ENCODE measurements around the gene HSPG2.

The HSPG2 gene

DNA sequence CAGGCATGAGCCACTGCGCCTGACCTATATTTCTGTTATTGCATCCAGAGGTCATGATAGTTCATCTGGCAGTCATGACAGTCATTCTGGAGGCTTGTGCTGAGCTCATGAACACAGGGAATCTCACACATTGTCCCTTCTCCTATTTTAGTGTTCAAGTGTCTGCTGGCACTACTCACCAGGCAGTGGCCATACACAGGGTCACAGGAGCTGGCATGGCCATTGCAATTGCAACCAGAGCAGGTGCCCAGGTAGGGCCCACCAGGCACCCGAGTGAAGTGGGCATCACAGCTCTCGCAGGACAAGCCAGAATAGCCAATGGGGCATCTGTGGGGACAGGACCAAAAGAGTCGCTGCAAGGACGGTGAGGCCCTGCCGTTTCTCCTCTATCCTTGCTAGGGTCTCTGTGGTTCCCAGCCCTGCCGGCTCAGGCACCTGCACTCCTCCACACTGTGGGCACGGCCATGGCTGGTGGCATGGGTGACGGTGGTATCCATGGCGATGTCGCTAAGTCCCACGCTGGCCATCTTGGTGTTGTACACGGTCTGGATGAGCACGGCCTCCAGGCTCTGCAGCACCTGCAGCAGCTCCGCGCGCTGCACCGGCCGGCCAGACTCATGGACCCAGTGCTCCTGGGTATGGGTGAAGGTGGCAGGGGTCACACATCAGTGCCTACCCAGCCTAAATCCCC, 57.0 kb downstream of the HSPG2 start:
- no peak for DNase-seq (ENCODE audit: low spot score)

DNA sequence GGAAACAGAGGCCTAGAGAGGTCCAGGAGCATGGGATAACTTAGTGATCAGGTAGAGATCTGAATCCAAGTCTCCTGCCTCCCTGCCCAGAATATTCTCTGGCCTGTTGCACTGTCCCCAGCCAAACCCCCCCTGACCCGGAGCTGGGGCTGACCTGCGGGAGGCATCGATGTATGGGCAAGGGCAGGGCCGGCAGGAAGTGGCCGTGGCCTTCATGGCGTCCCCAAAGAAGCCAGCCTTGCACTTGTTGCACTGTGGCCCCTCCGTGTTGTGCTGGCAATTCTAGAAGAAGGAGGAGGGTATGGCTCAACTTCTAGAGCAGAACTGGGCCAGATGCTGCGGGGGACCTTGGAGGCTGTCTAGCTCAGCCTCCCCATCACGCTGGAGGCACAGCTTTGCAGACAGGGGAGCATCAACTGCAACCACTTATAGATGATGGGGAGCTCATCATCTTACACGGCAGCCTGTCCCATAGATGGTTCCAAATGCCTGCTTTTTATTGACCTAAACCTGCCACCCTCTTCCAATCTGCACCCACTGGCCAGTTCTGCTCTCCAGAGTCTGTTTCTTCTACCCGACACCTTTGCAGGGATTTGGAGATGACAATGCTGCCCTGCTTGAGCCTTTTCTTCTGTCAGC, 58.2 kb downstream of the HSPG2 start:
- DNase-seq (ENCODE audit: low spot score) = no peak

DNA sequence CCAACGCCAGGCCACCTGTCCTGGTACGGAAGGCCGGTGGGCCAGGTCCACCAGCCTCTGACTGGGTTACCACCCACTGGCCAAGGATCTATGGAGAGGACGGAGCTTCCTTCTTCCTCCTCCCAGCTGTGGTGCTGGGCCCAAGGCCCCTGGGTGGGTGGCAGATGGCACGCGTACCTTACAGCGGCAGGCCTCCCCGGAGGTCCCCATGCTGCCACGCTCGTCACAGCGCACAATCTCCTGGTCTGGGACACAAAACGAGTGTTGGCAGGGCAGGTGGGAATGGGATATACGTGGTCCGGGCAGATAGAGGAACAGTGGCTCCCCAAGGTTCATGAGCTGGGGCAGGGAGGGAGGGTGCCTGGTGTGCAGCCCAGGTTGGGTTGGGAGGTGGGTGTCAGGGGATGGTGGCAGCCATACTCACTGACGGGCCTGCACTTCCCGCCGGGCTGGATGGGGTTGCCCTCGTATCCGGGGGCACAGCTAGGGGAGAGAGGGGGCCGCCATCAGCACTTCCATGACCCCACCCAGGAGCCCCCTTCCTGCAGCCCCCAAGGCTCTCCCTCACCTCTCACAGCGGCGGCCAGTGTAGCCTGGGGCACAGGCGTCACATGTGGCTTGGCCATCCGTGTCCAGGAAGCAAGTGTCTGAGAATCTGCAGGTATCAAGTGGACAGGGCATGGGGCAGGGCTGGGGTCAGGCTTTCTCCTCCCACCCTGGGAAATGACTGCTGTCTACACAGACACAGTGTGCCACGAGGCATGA, 58.9 kb downstream of the HSPG2 start:
- no peak for DNase-seq (ENCODE audit: low spot score)

DNA sequence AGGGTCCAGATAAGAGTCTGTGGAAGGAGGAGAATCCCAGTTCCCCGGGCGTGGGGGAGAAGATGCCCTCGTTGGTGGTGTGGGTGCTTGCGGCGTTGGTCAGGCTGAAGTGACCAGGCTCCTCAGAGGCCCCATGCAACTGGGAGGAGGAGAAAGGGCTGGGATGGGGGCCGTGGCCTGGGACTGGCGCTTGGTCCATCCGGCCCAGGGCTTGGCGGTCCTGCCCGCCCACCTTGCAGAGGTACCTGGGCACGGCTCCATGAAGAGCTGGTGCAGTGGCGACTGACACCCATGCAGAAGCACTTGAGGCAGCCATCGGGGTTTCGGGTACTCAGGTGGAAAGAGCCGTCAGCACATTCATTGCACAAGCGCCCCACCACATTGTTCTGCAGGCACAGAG, 60.8 kb downstream of the HSPG2 start:
- DNase-seq (ENCODE audit: low spot score) = no peak

DNA sequence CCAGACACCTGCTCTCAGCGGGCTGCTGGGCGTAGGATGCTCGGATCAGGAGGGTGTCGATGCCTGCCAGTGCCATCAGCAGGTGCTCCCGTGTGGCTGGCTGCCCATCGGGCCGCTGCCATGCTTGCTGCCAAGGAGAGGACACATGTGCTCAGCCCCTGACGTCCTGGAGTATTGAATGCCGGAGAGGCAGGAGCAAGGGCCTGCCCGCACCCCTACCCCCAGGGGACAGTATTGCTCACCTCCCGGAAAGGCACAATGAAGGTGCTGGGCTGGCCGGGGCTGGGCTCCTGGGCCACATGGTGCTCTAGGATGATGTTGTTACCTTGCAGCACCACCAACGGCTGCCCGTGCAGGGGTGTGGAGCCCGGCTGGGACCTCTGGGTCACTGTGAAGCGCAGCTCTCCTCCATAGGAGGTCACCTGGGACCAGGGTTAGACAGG, 61.5 kb downstream of the HSPG2 start:
- no peak for DNase-seq (ENCODE audit: low spot score)

DNA sequence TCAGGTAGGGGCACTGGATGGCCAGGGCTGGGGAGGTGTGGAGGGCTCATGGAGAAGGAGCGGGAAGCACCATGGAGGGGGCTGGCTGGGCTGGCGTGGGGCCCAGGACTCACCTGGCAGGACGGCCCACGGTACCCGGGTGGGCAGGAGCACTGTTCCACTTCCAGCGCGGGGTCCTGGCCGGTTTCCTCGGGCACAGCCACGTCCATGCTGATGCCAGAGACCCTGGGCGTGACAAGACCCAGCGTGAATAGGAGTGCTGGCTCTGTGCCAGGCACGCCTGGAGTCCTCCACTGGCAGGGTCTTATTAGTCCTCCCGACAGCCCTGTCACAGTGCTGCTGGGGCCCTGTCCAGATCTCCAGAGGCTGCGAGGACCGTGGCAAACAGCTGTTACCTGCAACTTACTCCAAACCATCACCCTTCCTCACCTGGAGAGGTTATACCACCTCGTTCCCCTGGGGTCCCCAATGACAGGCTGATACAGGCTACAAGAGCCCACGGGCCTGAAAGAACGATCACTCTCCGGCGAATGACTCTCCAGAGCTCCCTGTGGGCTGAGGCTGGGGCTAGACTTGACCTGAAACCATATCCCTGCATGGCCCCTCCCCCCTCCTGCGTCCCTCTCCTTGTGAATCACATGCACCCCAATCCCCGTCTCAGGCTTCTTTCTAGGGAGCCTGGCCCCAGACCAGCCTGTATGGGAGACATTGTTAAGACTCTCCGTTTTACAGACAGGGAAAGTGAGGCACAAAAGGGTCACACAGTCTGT, 62.1 kb downstream of the HSPG2 start:
- DNase-seq (ENCODE audit: low spot score) = no peak

DNA sequence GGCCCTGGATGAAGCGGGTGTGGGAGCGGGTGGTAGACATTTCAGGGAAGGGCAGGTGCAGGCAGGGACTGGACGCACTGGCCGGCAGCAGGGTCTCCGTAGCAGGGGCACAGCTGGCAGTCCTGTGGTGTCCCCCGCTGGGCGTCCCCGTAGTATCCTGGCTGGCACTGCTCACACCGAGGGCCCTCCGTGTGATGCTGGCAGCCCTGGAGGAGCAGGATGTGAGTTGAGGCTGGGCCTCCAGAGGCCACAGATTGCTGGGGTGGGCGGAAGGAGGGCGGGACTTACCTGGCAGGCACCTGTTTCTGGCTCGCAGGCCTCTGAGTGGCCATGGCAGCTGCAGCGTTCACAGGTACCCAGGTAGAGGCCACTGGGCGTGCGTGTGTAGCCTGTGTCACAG, 62.8 kb downstream of the HSPG2 start:
- DNase-seq (ENCODE audit: low spot score) = no peak

DNA sequence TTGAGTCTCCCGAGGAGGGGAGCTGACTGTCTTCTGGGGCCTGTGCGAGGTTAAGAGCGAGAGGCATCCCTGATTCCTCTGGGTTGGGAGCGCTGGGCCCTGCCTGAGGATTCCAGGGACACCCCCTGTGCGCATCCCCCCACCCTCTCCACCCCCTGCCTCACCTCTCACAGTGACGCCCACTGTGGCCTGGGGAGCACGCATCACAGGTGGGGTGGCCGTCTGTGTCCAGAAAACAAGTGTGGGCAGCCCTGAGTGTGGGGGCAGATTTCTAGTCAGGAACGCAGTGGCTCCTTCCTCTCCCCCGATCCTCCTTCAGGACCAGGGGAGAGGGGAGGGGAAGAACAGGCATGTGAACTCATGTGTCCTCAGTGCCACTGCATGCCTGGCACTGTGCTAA, 63.3 kb downstream of the HSPG2 start:
- no peak for DNase-seq (ENCODE audit: low spot score)

DNA sequence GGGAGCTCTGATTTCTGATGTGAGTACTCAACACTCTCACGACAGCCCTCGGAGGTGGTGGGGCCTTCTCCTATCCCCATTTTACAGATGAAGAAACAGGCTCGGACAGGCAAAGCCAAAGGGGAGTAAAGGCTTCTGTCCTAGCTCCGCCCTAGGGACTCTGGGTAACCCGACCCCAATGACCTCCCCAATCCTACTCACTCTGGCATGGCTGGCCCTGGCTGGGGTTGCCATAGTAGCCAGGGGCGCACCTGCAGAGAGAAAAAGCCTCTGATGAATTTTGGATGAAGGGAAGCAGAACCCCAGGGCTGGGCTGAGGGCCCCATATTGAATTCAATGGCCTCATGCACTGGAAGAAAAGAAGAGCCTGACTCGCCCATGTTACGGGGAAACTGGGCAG, 63.9 kb downstream of the HSPG2 start:
- no peak for DNase-seq (ENCODE audit: low spot score)

DNA sequence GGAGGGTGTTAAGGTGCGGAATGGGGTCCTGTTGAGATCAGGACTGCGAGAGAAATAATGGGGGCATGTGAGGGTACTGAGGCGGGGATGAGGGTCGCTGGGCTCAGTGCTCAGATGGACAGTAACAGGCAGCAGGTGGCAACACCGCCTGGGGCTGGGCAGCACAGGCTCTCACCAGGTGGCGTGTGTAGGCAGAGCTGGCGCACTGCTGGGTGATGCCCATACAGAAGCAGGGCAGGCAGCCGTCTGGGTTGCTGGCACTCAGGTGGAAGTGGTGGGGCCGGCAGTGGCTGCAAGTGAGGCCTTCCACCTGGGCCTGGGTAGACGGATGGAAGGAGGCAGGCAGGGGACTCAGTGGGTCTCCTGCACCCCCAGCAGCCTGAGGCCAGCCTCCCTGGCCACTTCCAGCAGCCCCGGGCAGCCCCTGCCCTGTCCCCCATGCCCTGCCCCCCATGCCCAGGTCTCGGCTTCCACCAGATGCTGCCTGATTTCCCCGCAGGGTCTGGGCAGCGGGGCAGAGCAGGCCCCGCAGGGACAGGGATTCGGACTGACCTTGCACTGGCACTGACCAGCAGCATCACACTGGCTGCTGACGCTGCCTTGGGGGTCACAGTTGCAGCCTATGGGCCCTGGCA, 64.5 kb downstream of the HSPG2 start:
- no peak for DNase-seq (ENCODE audit: low spot score)

DNA sequence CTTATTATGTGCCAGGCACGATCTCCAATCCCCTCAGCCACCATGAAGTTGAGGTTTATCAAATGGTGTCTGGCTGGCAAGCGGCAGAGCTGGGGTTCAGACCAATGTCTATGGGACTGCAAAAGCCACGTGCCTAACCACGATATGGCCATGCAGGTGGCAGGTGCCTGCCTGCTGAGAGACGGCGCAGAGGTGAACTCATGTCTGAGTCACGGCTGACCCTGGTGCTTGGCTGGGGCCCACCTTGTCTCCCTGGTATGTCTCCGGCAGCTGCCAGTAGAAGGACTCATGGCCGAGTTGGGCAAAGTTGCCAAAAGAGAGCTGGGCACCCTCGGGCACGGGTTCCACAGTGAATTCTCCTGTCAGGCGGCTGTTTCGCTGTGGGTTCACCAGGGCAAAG, 65.2 kb downstream of the HSPG2 start:
- DNase-seq (ENCODE audit: low spot score) = no peak

DNA sequence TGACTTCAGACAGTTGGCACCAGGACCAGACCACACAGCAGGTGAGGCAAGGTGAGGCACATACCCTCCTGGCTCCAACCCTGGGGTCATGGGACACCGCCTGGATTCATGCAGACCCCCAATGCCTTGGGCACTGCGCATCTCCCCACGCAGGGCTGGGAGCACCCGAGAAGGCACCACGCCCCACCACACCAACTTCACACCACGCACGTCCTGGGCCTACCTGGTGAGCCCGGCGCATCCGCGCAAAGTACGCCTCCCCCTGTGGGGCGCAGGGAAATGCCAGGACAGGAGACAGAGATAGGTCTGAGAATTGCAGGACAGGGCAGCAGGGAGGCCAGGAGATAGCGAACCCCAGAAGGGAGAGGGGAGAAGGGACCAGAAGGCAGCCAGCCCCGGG, 66.5 kb downstream of the HSPG2 start:
- DNase-seq (ENCODE audit: low spot score) = no peak

DNA sequence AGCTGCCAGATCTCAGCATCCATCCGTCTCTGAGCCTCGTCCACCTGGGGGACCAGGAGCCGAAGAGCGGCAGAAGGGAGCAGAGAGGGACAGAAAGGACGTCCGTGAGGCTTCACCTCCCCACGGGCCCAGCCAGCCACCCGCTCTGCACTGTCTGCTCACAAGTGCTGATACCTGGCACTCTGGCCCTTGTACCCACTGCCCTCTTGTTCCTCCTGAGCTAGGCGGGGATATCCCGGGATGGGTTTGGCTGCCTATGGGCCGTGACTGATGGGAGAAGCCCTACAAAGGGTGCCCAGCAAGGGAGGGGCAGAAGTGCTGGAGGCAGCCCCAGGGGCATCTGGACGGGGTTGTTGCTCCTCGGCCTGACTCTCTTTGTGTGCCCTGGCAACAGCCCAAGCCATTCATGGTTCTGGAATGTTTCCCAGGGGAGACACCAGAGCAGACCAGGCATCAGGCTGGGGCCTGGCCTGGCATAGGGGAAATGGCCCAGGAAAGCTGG, 67.4 kb downstream of the HSPG2 start:
- peak; percentile 60 for DNase-seq (ENCODE audit: low spot score)

DNA sequence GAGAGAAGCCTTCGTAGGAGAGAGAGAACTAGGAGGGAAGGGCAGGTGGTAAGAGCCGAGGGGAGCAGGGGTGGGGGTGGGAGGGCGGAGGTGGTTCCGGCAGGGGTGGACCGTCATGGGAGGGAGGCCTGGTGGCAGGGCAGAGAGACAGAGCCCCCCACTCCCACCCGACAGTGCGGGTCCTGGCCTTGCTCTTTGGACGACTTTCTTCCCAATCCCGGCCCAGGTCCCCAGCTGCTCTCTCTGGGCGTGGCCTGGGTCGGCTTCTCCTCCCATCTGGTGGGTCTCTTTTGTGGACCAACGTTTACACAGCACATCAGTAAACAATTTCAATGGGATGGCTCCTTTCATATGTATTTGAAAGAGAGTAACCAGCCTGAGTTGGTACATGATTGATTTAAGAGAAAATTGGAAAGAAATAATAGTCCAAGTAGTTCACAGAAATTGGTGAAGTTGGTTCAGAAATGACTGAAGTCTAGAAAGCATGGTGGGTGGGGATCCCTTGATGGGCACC, 68.1 kb downstream of the HSPG2 start:
- no peak for DNase-seq (ENCODE audit: low spot score)

DNA sequence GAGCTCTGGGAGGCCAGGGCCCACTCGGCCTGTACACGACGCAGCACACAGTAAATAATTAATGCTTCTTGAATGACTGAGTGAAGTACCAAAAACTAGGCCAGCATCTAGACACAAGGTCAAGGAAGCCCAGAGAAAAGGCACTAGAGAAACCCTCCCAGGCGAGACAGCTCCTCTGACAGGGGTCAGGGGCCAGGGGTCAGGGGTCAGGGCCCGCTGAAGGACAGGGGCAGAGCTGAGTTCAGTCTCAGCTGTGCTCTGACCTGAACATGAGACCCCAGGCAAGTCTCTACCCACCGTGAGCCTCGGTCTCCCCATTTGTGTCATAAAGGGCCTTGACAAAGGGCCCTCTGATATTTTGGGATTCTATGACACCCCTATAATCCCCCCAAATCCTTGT, 68.6 kb downstream of the HSPG2 start:
- no peak for DNase-seq (ENCODE audit: low spot score)

DNA sequence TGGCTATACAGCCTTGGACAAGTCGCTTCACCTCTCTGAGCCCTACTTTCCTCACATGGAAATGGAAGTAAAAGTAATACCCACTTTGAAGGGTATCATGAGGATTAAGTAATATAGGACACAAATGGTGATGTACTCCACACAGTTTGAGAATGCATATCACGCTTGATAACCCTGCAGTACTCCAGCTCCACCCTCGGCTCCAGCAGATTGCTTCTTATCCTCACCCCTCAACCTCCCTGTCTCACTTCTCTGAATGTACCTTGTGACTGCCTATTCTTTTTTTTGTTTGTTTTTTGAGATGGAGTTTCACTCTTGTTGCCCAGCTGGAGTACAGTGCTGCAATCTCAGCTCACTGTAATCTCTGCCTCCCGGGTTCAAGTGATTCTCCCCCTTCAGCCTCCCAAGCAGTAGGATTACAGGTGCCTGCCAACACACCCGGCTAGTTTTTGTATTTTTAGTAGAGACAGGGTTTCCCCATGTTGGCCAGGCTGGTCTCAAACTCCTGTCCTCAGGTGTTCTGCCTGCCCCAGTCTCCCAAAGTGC, 69.6 kb downstream of the HSPG2 start:
- no peak for DNase-seq (ENCODE audit: low spot score)

DNA sequence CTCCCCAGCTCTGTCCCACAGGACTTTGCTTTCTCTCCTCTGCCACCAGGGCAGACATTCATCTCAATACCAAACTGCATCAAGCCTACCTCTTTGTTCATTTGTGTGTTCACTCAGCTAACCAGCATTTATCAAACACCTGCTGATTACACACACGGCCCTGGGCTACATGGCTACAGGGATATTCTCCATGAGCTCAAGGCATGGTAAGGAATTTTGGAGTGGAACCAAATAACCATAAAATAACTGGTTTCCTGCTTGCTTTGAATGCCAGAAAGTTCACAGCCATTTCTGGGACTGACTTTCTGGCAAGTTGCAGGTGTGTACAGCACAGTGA, 70.4 kb downstream of the HSPG2 start:
- DNase-seq (ENCODE audit: low spot score) = no peak

DNA sequence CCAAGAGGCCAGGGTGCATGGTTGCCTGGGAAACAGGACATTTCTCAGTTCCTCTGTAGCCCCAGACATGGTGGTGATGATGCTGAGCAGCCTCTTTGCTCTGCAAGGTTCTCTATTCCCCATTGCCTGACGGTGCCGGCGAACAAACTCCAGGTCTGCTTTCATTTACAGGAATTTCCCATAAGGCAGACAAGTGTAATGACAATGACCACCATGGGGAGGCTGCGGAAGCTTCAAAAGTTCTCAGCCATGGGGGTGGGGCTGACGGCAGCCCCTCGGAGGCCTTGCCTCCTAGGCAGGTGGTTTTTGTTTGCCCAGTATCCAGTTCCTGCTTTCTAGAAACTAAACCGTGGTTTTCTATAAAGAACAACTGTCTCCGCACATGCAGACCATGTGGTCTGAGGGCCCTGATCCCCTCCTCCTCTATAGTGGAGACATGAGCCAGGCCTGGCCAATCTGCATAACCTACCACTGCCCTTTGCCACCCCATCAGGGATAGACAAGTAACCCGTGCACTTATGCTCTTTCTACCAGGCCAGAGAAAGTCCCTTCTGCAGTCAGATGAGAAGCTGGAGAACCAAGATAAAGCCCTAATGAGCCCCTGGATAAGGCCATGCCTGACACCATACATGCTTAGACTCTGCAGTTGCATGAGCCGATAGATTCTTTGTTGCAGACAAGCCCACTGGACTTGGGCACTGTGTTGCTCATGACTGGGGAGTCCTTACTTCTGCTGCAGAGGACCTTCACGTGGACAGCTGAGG, 71.0 kb downstream of the HSPG2 start:
- no peak for DNase-seq (ENCODE audit: low spot score)

DNA sequence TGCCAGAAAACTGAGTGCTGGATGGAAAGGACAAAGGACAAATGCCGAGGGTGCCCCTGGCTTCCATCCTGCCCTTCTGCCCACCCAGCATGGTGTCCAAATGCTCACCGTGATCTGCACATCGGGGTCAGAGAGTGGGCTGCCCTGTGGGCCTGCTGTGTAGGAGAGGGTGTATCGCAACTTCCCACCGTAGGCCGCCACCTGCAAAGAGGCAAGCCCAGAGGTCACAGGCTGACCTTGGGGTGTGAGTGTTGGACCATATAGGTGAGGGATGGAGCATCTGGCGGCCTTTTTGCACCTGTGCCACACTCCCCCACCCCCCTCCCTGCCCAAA, 71.5 kb downstream of the HSPG2 start:
- no peak for DNase-seq (ENCODE audit: low spot score)

DNA sequence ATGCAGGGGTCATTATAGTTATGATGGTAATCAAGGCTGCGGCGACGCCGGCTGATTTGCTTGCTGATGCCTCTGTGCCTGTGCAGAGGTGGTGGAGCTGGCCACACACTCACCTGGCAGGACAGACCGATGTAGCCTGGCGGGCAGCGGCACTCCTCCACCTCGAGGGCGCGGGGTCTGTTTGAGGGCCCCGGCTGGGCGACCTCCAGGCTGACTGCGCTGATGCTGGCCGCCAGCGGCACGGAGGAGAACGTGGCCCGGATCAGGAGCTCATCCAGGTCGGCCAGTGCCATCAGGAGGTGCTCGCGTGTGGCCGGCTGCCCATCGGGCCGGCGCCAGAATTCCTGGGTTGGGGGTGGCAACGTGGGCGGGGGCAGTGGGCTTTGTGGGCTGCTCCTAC, 72.4 kb downstream of the HSPG2 start:
- DNase-seq (ENCODE audit: low spot score) = no peak

DNA sequence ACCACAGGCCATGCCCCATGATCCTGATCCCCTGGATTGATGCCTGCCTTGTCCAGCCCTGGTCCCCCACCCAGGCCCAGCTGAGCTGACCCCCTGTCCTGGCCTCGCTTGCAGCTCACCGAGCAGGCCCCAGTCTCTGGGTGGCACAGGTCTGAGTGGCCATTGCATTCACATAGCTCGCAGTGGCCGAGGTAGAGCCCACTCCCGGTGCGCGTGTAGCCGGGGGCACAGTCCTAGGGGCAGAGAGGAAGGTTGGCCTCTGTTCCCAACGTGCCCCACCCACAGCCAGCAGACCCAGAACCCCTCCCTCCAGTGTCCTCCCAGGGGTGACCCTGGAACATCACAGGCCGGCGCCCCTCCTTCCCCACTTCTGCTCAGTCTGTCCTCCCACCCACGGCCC, 73.1 kb downstream of the HSPG2 start:
- DNase-seq (ENCODE audit: low spot score) = no peak

Data from kidney capillary endothelial cell (primary cell).